ENCODE measurements around the gene ARAP1.

The ARAP1 gene

DNA sequence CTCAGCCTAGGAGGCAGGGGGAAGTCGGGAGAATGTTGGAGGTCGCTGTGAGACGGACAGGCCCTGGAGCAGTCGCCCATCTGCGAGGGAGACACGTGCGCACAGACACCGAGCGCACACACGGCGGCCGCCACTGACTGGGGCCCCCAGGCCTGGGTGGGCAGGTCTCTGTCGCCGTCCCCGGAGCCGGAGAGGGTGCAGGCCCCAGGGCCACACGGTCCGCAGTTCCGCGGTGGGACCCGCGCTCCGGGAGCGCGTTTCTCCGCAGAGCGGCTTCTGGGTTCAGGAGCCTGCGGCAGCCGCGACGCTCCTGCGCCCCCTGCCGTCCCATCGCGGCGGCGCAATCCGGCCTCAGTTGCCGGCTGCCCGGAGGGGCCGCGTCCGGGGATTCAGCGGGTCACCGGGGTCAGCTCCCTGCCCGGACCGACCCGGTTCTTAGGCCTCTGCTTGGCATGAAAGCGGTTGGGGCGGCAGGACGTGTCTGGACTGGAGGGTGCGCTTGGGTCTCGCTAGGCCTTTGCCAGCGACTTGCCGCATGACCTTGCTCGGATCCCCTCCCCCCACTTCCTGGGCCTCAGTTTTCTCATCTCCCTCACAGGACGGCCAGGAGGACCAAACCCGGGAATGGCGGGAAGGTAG is 109.2 kb downstream of the ARAP1 start:
- TF ChIP-seq EZH2 (optimal IDR thresholded peaks at IDR 0.05; ENCODE audit: low read depth, low read length) = no peak
- TF ChIP-seq CTCF (IDR thresholded peaks at IDR 0.05; ENCODE audit: low read length) = peak; percentile 85
- peak overlapping the region; percentile 97 for H3K4me2 ChIP-seq (ENCODE audit: low read depth, low read length)
- H2AFZ ChIP-seq (ENCODE audit: low read length) = peak overlapping the region; percentile 80
- H3K79me2 ChIP-seq (ENCODE audit: low read length) = no peaks in the 10 kb centered on the region
- peaks cover 37% of the 10 kb centered on the region for H3K27me3 ChIP-seq (replicated peaks; ENCODE audit: insufficient read depth, low read length)
- H3K27ac ChIP-seq (ENCODE audit: low read length) = no peak overlapping the region
- H3K9me3 ChIP-seq (replicated peaks; ENCODE audit: insufficient read depth, low read length) = no peaks in the 10 kb centered on the region
- H3K4me3 ChIP-seq (ENCODE audit: low read length) = peak overlapping the region; percentile 60
- H4K20me1 ChIP-seq (ENCODE audit: insufficient read depth, low read length) = no peaks in the 10 kb centered on the region
- no peaks in the 10 kb centered on the region for H3F3A ChIP-seq (ENCODE audit: insufficient read depth, low read length)
- no peaks in the 10 kb centered on the region for H3K36me3 ChIP-seq (replicated peaks; ENCODE audit: insufficient read depth, low read length)
- no peak overlapping the region for H3K9ac ChIP-seq (ENCODE audit: low read length)
- peak; percentile 58 for DNase-seq
- no peaks in the 10 kb centered on the region for H3K9me2 ChIP-seq (replicated peaks; ENCODE audit: insufficient read depth, low read length)
- no peaks in the 10 kb centered on the region for H3K4me1 ChIP-seq (ENCODE audit: low read length)

DNA sequence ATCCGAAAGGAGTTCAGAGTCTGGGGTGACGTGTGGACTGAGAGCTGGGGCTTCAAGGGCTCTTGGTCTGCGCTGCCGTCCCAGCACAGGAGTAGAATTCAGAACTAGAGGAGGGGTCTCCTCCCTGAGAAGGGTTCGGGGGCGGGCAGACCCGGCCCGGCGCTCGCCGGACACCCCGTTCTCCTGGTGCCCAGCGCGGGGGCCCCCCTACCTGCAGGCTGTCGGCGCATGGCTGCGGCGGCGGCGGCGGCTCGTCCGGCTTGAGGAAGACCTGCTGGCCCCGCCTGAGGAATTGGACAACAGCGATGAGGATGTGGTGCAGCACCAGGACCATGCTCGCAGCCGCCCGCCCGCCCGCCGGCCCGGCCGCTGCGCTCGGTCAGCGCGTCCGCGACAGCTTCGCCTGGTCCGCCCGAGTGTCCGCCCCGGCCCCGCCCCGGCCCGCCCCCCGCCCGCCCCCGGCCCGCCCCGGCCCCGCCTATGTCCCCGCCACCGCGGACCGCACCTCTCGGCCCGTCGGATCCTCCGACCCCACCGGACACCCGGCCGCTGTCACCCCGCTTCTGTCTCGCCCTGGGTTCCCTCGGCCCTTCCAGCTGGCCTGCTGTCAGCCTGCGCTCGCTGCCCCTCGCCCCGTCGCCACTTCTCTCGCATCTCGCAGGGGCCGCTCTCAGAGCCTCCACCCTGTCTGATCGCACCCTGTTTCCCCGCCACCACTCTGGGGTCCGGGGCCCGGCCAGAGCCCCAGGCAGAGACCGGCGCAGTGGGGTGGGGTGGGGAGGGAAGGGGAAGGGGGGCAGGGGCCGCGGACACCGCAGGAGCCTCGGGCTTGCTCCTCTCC is 109.9 kb downstream of the ARAP1 start:
- Histone ChIP-seq H3K36me3 (replicated peaks; ENCODE audit: insufficient read depth, low read length) (no peaks in the 10 kb centered on the region), H3K9me2 (replicated peaks; ENCODE audit: insufficient read depth, low read length) (no peaks in the 10 kb centered on the region), H3K79me2 (ENCODE audit: low read length) (no peaks in the 10 kb centered on the region), H2AFZ (ENCODE audit: low read length) (peak overlapping the region; percentile 80), H3K4me1 (ENCODE audit: low read length) (peaks cover under 1% of the 10 kb centered on the region; the same call in 1 of the 2 replicates), H3K9me3 (replicated peaks; ENCODE audit: insufficient read depth, low read length) (no peaks in the 10 kb centered on the region), H4K20me1 (ENCODE audit: insufficient read depth, low read length) (no peaks in the 10 kb centered on the region), H3K27me3 (replicated peaks; ENCODE audit: insufficient read depth, low read length) (peaks cover 39% of the 10 kb centered on the region), H3F3A (ENCODE audit: insufficient read depth, low read length) (no peaks in the 10 kb centered on the region), H3K27ac (ENCODE audit: low read length) (no peak overlapping the region), H3K4me3 (ENCODE audit: low read length) (peak overlapping the region; percentile 60), H3K4me2 (ENCODE audit: low read depth, low read length) (peak overlapping the region; percentile 97), H3K9ac (ENCODE audit: low read length) (no peak overlapping the region)
- no peak for TF ChIP-seq EZH2 (optimal IDR thresholded peaks at IDR 0.05; ENCODE audit: low read depth, low read length)
- TF ChIP-seq EZH2phosphoT487 (IDR thresholded peaks at IDR 0.05; ENCODE audit: low read length) = no peak
- TF ChIP-seq CTCF (IDR thresholded peaks at IDR 0.05; ENCODE audit: low read length) = no peak
- DNase-seq = peak; percentile 12

DNA sequence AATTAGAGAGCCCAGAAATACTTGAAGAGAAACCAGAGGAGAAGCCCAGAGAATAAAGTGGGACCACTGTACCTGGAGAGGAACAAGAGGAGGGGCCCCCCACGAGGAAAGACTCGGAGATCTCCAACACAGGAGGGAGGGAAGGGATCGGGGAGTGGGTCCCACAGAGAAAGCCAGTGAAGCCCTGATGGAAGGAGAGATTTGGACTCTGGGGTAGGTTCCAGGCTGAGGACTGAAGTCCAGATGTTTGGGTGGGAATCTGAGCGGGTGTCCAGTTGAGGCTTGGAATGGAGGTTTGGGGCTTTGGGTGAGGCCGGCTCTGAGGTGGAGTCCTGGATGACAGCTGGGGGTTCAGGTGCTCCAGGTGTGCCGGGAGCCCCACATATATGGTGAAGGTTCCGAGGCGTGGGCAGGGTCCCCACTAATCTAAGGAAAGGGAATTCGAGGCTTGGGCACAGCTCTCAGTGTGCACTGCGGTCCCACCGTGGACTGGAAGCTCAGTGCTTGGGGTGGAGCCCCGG is 110.6 kb downstream of the ARAP1 start:
- Histone ChIP-seq H3F3A (ENCODE audit: insufficient read depth, low read length) (no peaks in the 10 kb centered on the region), H3K4me3 (ENCODE audit: low read length) (no peak overlapping the region), H4K20me1 (ENCODE audit: insufficient read depth, low read length) (no peaks in the 10 kb centered on the region), H3K4me2 (ENCODE audit: low read depth, low read length) (no peak overlapping the region), H3K79me2 (ENCODE audit: low read length) (no peaks in the 10 kb centered on the region), H3K36me3 (replicated peaks; ENCODE audit: insufficient read depth, low read length) (no peaks in the 10 kb centered on the region), H3K4me1 (ENCODE audit: low read length) (peaks cover 4% of the 10 kb centered on the region; the same call in 1 of the 2 replicates), H3K9ac (ENCODE audit: low read length) (no peak overlapping the region), H3K9me2 (replicated peaks; ENCODE audit: insufficient read depth, low read length) (no peaks in the 10 kb centered on the region), H3K9me3 (replicated peaks; ENCODE audit: insufficient read depth, low read length) (no peaks in the 10 kb centered on the region), H3K27me3 (replicated peaks; ENCODE audit: insufficient read depth, low read length) (peaks cover 41% of the 10 kb centered on the region), H2AFZ (ENCODE audit: low read length) (no peak overlapping the region), H3K27ac (ENCODE audit: low read length) (no peak overlapping the region)
- TF ChIP-seq EZH2phosphoT487 (IDR thresholded peaks at IDR 0.05; ENCODE audit: low read length) (no peak), CTCF (IDR thresholded peaks at IDR 0.05; ENCODE audit: low read length) (no peak), EZH2 (optimal IDR thresholded peaks at IDR 0.05; ENCODE audit: low read depth, low read length) (no peak)
- no peak for DNase-seq
